HFF-Myc (cell line): Measurements from ENCODE around the gene PPP6R3.

Experiments used
- DNase-seq: peaks from one replicate; pipeline ENCODE4 v3.0.0-alpha.2; 2011; ENCODE audit warnings: low read depth; ENCODE audit errors: extremely low read depth
- H3K4me3 ChIP-seq: replicated peaks from 2 replicates; pipeline ENCODE4 v1.5.1; 2011; ENCODE audit warnings: low read depth, mild to moderate bottlenecking, control low read depth, low read length
- TF ChIP-seq, protein P1 (sequence below): IDR thresholded peaks from 2 replicates; pipeline ENCODE4 v1.5.1; 2012; ENCODE audit warnings: mild to moderate bottlenecking, low read depth, low read length, control low read depth; ENCODE audit errors: missing control alignments

Gene PPP6R3

DNA sequence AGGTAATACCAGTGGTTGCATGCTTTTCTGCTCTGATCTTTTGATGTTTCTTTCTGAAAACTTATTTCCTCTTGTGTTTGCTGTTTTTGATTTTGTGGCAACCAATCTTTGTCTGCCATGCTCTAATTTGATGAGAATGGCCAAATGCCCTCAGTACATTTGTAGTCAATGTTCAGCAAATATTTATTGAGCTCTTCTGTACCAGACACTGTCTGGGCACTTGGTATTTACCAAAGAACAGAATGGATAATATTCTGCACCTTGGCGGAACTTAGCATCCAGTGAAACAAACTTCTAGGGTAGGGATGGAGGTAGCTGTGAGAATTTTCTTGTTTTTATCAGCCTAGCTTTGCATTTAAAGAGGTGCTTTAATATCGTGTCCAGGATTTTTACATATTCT lies 19.6 kb downstream of the PPP6R3 start:
- DNase-seq, result no peak
- TF ChIP-seq, protein P1, sequence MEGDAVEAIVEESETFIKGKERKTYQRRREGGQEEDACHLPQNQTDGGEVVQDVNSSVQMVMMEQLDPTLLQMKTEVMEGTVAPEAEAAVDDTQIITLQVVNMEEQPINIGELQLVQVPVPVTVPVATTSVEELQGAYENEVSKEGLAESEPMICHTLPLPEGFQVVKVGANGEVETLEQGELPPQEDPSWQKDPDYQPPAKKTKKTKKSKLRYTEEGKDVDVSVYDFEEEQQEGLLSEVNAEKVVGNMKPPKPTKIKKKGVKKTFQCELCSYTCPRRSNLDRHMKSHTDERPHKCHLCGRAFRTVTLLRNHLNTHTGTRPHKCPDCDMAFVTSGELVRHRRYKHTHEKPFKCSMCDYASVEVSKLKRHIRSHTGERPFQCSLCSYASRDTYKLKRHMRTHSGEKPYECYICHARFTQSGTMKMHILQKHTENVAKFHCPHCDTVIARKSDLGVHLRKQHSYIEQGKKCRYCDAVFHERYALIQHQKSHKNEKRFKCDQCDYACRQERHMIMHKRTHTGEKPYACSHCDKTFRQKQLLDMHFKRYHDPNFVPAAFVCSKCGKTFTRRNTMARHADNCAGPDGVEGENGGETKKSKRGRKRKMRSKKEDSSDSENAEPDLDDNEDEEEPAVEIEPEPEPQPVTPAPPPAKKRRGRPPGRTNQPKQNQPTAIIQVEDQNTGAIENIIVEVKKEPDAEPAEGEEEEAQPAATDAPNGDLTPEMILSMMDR, result no peak
- no peak overlapping the region for H3K4me3 ChIP-seq

DNA sequence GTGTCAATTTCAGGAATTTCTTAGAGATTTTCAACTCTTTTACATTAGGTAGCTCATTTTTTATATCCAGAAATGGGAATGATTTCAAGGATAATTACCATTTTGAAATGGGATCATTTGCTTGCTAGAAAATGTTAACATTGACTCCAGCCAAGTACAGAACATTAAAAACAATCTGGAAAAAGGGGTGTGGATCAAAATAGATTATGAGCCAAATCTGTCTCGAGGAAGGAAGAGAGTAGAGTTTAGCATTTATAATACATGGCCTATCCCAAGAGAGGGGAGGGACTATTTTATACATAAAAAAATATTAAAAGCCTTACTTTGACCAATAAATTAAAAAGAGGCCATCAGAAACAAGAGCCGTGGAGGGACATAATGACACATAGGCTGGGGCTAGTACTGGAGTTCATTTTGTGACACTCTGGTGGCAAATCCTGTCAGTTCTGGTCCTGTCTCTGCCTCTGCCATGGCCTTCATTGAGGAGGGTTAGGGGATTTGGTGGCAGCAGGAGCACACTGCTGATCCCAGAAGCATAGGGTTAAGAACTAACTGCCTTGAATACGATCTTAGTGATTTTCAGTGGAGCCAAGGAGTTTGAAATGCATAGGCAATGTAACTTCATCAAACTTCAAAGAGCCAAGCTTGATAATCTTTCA lies 20.4 kb downstream of the PPP6R3 start:
- TF ChIP-seq, protein P1, result no peak
- H3K4me3 ChIP-seq, result no peak overlapping the region
- no peak for DNase-seq

DNA sequence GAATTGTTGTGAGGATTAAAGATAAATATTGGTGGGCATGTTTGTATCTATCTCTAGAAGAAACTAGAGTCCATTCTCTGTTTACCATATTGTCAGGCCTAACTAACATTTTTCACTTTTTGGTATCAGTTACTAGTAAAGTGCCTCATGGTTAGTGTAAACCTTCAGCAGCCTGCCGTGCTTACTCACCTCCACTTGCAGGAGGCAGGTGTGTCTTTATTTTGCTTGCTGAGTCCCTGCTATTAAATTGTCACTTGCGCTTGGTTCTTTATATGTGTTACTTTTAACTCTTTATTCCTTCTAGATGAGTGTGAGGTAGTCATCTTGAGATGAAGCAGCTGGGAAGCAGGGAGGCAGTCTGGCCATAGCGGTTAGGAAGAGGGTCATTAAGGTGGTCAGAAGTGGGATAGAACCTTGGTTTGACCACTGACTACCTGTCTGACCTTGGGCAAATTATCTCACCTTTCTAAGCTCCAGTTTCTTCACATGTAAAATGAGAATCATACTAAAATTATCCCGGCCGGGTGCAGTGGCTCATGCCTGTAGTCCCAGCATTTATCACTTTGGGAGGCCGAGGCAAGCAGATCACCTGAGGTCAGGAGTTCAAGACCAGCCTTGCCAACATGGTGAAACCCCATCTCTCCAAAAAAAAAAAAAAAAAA lies 21.2 kb downstream of the PPP6R3 start:
- H3K4me3 ChIP-seq, result no peak overlapping the region
- DNase-seq, result no peak
- TF ChIP-seq, protein P1, result no peak

DNA sequence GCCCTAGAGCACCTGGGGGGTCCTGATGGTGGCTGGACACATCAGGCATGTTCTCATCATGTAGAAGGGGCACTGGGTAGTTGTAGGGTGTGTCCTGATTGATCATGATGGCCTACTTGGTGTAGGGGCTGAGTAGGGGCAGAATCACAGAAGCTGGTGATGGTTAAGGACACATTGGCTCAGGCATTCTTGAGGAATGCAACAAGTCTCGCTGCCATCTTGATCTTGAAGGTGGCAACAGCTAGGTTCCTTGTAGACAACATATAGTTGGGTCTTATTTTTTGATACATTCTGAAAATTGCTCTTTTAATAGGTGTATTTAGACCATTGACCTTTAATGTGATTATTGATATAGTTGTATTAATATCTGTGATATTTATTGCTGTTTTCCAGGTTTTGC lies 28.1 kb downstream of the PPP6R3 start:
- TF ChIP-seq, protein P1, result no peak
- no peak overlapping the region for H3K4me3 ChIP-seq
- DNase-seq, result no peak

DNA sequence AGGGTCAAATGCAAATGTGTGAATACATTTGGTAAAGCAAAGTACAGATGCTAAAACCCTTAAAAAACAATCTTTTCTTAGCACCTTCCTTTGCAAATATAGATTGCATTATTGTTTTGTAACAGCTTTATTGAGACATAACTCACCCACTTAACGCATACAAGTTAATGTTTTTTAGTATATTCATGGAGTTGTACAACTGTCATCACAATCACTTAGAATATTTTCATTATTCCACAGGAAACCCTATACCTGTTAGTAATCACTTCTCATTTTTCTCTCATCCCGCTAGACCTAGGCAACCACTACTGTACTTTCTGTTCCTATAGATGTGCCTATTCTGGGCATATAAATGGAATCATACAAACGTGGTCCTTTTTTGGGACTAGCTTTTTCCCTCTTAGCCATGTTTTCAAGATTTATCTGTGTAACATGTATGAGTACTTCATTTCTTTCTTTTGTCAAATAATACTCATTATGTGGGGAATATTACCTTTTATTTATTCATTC lies 34.7 kb downstream of the PPP6R3 start:
- no peak for DNase-seq
- no peak overlapping the region for H3K4me3 ChIP-seq
- TF ChIP-seq, protein P1, result no peak

DNA sequence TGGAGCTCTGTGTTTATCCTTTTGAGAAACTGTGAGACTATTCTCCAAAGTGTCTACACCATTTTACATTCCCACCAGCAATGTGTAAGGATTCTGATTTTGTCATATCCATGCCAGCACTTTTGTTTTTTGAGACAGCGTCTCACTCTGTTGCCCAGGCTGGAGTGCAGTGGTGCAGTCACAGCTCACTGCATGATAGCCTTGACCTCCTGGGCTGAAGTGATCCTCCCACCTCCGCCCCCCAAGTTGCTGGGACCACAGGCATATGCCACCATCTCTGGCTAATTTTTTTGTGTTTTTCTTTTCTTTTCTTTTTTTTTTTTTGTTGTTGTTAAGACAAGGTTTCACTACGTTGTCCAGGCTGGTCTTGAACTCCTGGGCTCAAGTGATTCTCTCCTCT lies 35.3 kb downstream of the PPP6R3 start:
- no peak for DNase-seq

More for the DNA sequence above, 35.3 kb downstream of the PPP6R3 start:
- H3K4me3 ChIP-seq, result no peak overlapping the region
- TF ChIP-seq, protein P1, result no peak
